CD4-positive, alpha-beta T cell (primary cell): Measurements from ENCODE around the gene SPTBN4. TPM values are rescaled to one million over a fixed set of nuclear protein-coding genes. Genes with fewer than 3 reads are reported as not detected.
"Not testable (repeated sequence)": the region's sequence is repeated elsewhere in the genome, so short reads cannot be mapped to it uniquely, and the experiment has no call there.

Source experiments
- ATAC-seq: fragments of 200-7000 bp; cut with Tn5 transposase; one replicate; pipeline ENCODE4 v1.10.0; 2022; ENCODE audit warnings: mild to moderate bottlenecking; ENCODE audit not compliant: poor library complexity
- CTCF ChIA-PET: fragments of 350-600 bp; sonication (Branson Sonifier 250); formaldehyde crosslinking; loops from one replicate; lab custom pipeline; 2021; ENCODE audit warnings: antibody characterized with exemption, inconsistent platforms; lab: Charles Lee
- POLR2A ChIA-PET: fragments of 350-600 bp; sonication (Branson Sonifier 250); formaldehyde crosslinking; loops from one replicate; lab custom pipeline; 2021; ENCODE audit warnings: antibody characterized with exemption, inconsistent platforms; lab: Charles Lee
- DNase-seq, 14 experiments: peaks; one replicate each; pipeline ENCODE4 v3.0.0-alpha.2; 2013 to 2020; ENCODE audit warnings: mixed read lengths in 2 of 14
- H3K27ac ChIP-seq, 2 donors: one replicate each; pipeline versions ENCODE4 v1.5.1 to v1.7.0; 2013; ENCODE audit warnings: low read length in 2 of 2, low read depth in 1 of 2, mild to moderate bottlenecking in 1 of 2
- H3K27me3 ChIP-seq, 2 experiments: 1 replicate in 1 of 2; 2 replicates in 1 of 2; pipeline versions ENCODE4 v1.6.1 to v1.7.0; 2013; ENCODE audit warnings: low read length in 2 of 2, control low read depth in 1 of 2, mild to moderate bottlenecking in 1 of 2, moderate library complexity in 1 of 2; ENCODE audit not compliant: insufficient read depth in 2 of 2, control insufficient read depth in 1 of 2
- H3K36me3 ChIP-seq: one replicate; pipeline ENCODE4 v1.6.1; 2013; ENCODE audit warnings: low read length, control low read depth; ENCODE audit not compliant: insufficient read depth
- H3K4me1 ChIP-seq: one replicate; pipeline ENCODE4 v1.6.1; 2013; ENCODE audit warnings: low read length, control low read depth; ENCODE audit not compliant: insufficient read depth
- H3K4me3 ChIP-seq: one replicate; pipeline ENCODE4 v1.5.1; 2013; ENCODE audit warnings: mild to moderate bottlenecking, low read length, moderate library complexity
- H3K9me3 ChIP-seq, 2 experiments: 1 replicate in 1 of 2; 2 replicates in 1 of 2; pipeline versions ENCODE4 v1.6.1 to v1.7.0; 2013; ENCODE audit warnings: low read length in 2 of 2, mild to moderate bottlenecking in 2 of 2, control low read depth in 1 of 2, moderate library complexity in 1 of 2; ENCODE audit not compliant: control insufficient read depth in 1 of 2, insufficient read depth in 1 of 2
- H3K27ac Mint-ChIP-seq: one replicate; pipeline ENCODE4 v1.8.0; 2020; ENCODE audit warnings: mixed read lengths
- H3K27me3 Mint-ChIP-seq: one replicate; pipeline ENCODE4 v1.8.0; 2021; ENCODE audit warnings: mixed read lengths
- H3K36me3 Mint-ChIP-seq: one replicate; pipeline ENCODE4 v1.8.0; 2021; ENCODE audit warnings: low read depth, mixed read lengths
- H3K4me1 Mint-ChIP-seq: one replicate; pipeline ENCODE4 v1.8.0; 2021; ENCODE audit warnings: low read depth, mixed read lengths
- H3K4me3 Mint-ChIP-seq: one replicate; pipeline ENCODE4 v1.8.0; 2020; ENCODE audit warnings: mild to moderate bottlenecking, mixed read lengths
- H3K9me3 Mint-ChIP-seq: one replicate; pipeline ENCODE4 v1.8.0; 2020; ENCODE audit warnings: mixed read lengths
- intact Hi-C, 2 experiments: fragments of 100-400 bp; cut with DNase I in 1 of 2; cut with micrococcal nuclease in 1 of 2; formaldehyde crosslinking; loops; one replicate each; pipeline versions ENCODE4 v1.15.1 to v1.9.0; 2023 to 2025; cut with DNase I, micrococcal nuclease
- total RNA-seq, 174 experiments: library from RNA in 2 of 174; stranded (reverse) in 2 of 174; gene quantifications; one replicate each; pipeline ENCODE4 v1.2.3 and lab custom pipeline; 2021 to 2026
- TF ChIP-seq, protein P1 (sequence below): fragments of 200-600 bp; IDR thresholded peaks from one replicate; pipeline ENCODE4 v1.8.0; 2022; ENCODE audit warnings: antibody characterized with exemption, mild to moderate bottlenecking

SPTBN4 gene
- total RNA-seq, 2 experiments from 2014 or later, result 0.59 to 0.88 TPM

DNA sequence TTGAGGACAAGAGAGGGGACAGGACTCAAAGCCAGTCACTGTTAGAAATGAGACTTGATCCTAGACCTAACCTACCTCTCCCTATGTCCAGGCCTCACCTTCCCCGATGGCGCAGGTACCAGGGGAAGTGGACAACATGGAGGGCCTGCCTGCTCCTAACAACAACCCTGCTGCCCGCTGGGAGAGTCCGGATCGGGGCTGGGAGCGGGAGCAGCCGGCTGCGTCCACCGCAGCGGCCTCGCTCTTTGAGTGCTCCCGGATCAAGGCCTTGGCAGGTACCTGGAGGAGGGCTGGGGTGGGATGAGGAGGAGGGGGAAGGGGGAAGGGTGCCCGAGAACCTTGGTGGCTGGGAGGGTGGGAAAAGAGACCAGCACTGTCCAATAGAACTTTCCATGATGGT is 5.7 kb downstream of the SPTBN4 start:
- Mint-ChIP-seq H3K4me1 (no peaks in the 10 kb centered on the region), H3K9me3 (no peaks in the 10 kb centered on the region), H3K27me3 (peaks cover 20% of the 10 kb centered on the region), H3K4me3 (no peak overlapping the region), H3K27ac (no peak overlapping the region), H3K36me3 (no peaks in the 10 kb centered on the region)
- TF ChIP-seq, protein P1, sequence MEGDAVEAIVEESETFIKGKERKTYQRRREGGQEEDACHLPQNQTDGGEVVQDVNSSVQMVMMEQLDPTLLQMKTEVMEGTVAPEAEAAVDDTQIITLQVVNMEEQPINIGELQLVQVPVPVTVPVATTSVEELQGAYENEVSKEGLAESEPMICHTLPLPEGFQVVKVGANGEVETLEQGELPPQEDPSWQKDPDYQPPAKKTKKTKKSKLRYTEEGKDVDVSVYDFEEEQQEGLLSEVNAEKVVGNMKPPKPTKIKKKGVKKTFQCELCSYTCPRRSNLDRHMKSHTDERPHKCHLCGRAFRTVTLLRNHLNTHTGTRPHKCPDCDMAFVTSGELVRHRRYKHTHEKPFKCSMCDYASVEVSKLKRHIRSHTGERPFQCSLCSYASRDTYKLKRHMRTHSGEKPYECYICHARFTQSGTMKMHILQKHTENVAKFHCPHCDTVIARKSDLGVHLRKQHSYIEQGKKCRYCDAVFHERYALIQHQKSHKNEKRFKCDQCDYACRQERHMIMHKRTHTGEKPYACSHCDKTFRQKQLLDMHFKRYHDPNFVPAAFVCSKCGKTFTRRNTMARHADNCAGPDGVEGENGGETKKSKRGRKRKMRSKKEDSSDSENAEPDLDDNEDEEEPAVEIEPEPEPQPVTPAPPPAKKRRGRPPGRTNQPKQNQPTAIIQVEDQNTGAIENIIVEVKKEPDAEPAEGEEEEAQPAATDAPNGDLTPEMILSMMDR, result no peak
- Histone ChIP-seq H3K4me3 (no peak overlapping the region), H3K9me3 (no peaks in the 10 kb centered on the region), H3K4me1 (peaks cover 2% of the 10 kb centered on the region), H3K27ac (no peak overlapping the region), H3K36me3 (no peaks in the 10 kb centered on the region), H3K27me3 (peaks cover 0 to 13% of the 10 kb centered on the region in 2 experiments)
- ATAC-seq (no peak), DNase-seq (no peak)
- CTCF ChIA-PET, result no interaction called here
- POLR2A ChIA-PET, result no interaction called here
- intact Hi-C loops, result no loop called here

DNA sequence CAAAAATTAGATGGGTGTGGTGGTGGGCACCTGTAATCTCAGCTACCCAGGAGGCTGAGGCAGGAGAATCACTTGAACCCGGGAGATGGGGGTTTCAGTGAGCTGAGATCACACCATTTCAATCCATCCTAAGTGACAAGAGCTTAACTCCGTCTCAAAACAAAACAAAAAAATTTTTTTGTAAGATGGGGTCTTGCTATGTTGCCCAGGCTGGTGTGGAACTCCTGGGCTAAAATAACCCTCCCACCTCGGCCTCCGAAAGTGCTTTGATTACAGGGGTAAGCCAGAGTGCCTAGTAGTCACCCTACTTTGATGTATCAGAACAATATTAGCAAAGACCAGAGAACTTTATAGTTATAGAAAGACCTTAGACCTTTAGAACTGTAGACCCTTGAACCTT is 7.9 kb downstream of the SPTBN4 start:
- CTCF ChIA-PET, result interaction anchor here (0.5 kb wide), 1 partner anchor 1362 kb away, joined by 3 read pairs; no protein-coding TSS in a partner anchor
- ATAC-seq (no peak), DNase-seq (no peak)
- no peaks in the 10 kb centered on the region for H3K27me3 ChIP-seq
- no peak overlapping the region for H3K4me3 ChIP-seq
- peaks cover 9% of the 10 kb centered on the region for H3K27me3 Mint-ChIP-seq
- no peak overlapping the region for H3K4me3 Mint-ChIP-seq
- no peaks in the 10 kb centered on the region for H3K36me3 ChIP-seq
- H3K36me3 Mint-ChIP-seq, result no peaks in the 10 kb centered on the region
- no peak overlapping the region for H3K27ac ChIP-seq
- no peaks in the 10 kb centered on the region for H3K4me1 ChIP-seq
- intact Hi-C loops, result no loop called here
- POLR2A ChIA-PET, result no interaction called here
- H3K9me3 ChIP-seq, result no peaks in the 10 kb centered on the region
- TF ChIP-seq, protein P1, result no peak
- H3K9me3 Mint-ChIP-seq, result no peaks in the 10 kb centered on the region
- no peak overlapping the region for H3K27ac Mint-ChIP-seq
- no peaks in the 10 kb centered on the region for H3K4me1 Mint-ChIP-seq

DNA sequence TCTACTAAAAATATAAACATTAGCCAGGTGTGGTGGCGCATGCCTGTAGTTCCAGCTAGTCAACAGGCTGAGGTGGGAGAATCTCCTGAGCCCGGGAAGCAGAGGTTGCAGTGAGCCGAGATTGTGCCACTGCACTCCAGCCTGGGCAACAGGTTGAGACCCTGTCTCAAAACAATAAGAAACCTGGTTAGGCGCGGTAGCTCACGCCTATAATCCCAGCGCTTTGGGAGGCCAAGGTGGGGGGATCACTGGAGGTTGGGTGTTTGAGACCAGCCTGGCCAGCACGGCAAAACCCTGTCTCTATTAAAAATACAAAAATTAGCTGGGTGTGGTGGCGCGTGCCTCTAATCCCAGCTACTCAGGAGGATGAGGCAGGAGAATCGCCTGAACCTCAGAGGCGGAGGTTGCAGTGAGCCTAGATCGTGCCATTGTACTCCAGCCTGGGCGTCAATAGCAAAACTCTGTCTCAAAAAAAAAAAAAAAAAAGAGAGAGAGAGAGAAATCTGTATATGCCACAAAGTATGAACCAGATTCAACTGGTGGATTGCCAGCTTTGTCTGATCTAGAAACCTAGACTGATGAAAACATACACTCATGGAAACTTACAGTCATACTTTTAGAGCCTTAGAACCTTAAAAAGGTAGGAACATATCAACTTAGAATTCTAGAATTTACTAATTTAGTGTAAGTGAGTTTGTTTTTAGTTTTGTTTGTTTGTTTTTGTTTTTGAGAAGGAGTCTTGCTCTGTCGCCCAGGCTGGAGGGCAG is 9.3 kb downstream of the SPTBN4 start:
- CTCF ChIA-PET, POLR2A ChIA-PET, H3K9me3 Mint-ChIP-seq, H3K36me3 ChIP-seq, H3K27ac Mint-ChIP-seq, H3K4me3 Mint-ChIP-seq, H3K4me1 ChIP-seq, H3K36me3 Mint-ChIP-seq, intact Hi-C loops, DNase-seq, ATAC-seq, H3K27me3 ChIP-seq, H3K4me1 Mint-ChIP-seq, H3K27ac ChIP-seq, H3K9me3 ChIP-seq, H3K4me3 ChIP-seq: not testable (repeated sequence)
- peaks cover 14% of the 10 kb centered on the region for H3K27me3 Mint-ChIP-seq

DNA sequence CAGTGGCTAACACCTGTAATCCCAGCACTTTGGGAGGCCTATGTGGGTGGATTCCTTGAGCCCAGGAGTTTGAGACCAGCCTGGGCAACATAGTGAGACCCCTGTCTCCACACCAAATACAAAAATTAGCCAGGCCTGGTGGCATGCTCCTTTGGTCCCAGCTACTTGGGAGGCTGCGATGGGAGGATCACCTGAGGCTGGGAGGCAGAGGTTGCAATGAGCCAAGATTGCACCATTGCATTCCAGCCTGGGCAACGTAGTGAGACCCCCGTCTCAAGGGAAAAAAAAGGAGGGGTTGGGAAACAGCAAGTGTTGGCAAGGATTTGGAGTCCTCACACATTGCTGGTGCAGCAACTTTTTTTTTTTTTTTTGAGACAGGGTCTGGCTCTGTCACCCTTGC is 19.2 kb downstream of the SPTBN4 start:
- Mint-ChIP-seq H3K27ac (no peak overlapping the region), H3K9me3 (no peaks in the 10 kb centered on the region), H3K36me3 (no peaks in the 10 kb centered on the region), H3K27me3 (peaks cover 28% of the 10 kb centered on the region), H3K4me3 (no peak overlapping the region), H3K4me1 (peaks cover 5% of the 10 kb centered on the region)
- TF ChIP-seq, protein P1, result no peak
- no peaks in the 10 kb centered on the region for H3K36me3 ChIP-seq
- intact Hi-C loops, result no loop called here
- no peak overlapping the region for H3K4me3 ChIP-seq
- H3K4me1 ChIP-seq, result peaks cover 8% of the 10 kb centered on the region
- H3K27ac ChIP-seq, result no peak overlapping the region
- ChIA-PET POLR2A (no interaction called here), CTCF (no interaction called here)
- DNase-seq, result no peak
- ATAC-seq, result no peak
- H3K9me3 ChIP-seq, result peaks cover 0 to 13% of the 10 kb centered on the region in 2 experiments
- peaks cover 14 to 19% of the 10 kb centered on the region in 2 experiments for H3K27me3 ChIP-seq
